ENCODE data around the gene CAV1.

CAV1 gene

GRCh38 chr7:116499168-116500077 lies 25.4 kb upstream of the CAV1 start, which contains the start of gene CAV2:
Gene CAV2 (plus strand): TSS chr7:116499738. CDS start chr7:116499782, 44 bp downstream.
- peak within 1 kb of the TSS; percentile 59 for H3K4me3 Mint-ChIP-seq
- peaks cover 66% of the 10 kb centered on the region for H3K27me3 Mint-ChIP-seq

GRCh38 chr7:116500078-116500853 lies 24.6 kb upstream of the CAV1 start:
- peaks cover 12% of the 10 kb centered on the region for H3K4me1 Mint-ChIP-seq (ENCODE audit: low read depth)
- peak; percentile 54 for DNase-seq
- no peaks in the 10 kb centered on the region for H3K36me3 Mint-ChIP-seq (ENCODE audit: low read depth)
- peaks cover 69% of the 10 kb centered on the region for H3K27me3 Mint-ChIP-seq
- H3K9me3 Mint-ChIP-seq: no peaks in the 10 kb centered on the region
- peak overlapping the region; percentile 59 for H3K4me3 Mint-ChIP-seq
- H3K27ac Mint-ChIP-seq: no peak overlapping the region

More at GRCh38 chr7:116499168-116500077, 25.4 kb upstream of the CAV1 start, which contains the start of gene CAV2:
- Mint-ChIP-seq H3K36me3 (ENCODE audit: low read depth) (no peaks in the 10 kb centered on the region), H3K27ac (no peak within 1 kb of the TSS), H3K9me3 (no peaks in the 10 kb centered on the region), H3K4me1 (ENCODE audit: low read depth) (peaks cover 12% of the 10 kb centered on the region)
- peak; percentile 45 for DNase-seq

- Mint-ChIP-seq H3K27me3 (peaks cover 69% of the 10 kb centered on the region), H3K4me3 (no peak overlapping the region), H3K9me3 (no peaks in the 10 kb centered on the region), H3K27ac (no peak overlapping the region), H3K4me1 (ENCODE audit: low read depth) (peaks cover 12% of the 10 kb centered on the region), H3K36me3 (ENCODE audit: low read depth) (no peaks in the 10 kb centered on the region)
- DNase-seq: no peak
Measured at GRCh38 chr7:116501425-116502167, 23.2 kb upstream of the CAV1 start.

GRCh38 chr7:116502201-116503096 lies 22.4 kb upstream of the CAV1 start:
- DNase-seq: no peak
- Mint-ChIP-seq H3K27me3 (peaks cover 66% of the 10 kb centered on the region), H3K4me3 (no peak overlapping the region), H3K9me3 (no peaks in the 10 kb centered on the region), H3K27ac (no peak overlapping the region), H3K36me3 (ENCODE audit: low read depth) (no peaks in the 10 kb centered on the region), H3K4me1 (ENCODE audit: low read depth) (peaks cover 12% of the 10 kb centered on the region)

GRCh38 chr7:116503835-116504234 lies 21.0 kb upstream of the CAV1 start:
- H3K4me1 Mint-ChIP-seq (ENCODE audit: low read depth): peaks cover 10% of the 10 kb centered on the region
- H3K4me3 Mint-ChIP-seq: no peak overlapping the region
- no peaks in the 10 kb centered on the region for H3K9me3 Mint-ChIP-seq
- H3K27ac Mint-ChIP-seq: no peak overlapping the region
- no peaks in the 10 kb centered on the region for H3K36me3 Mint-ChIP-seq (ENCODE audit: low read depth)
- H3K27me3 Mint-ChIP-seq: peaks cover 54% of the 10 kb centered on the region
- no peak for DNase-seq

- H3K9me3 Mint-ChIP-seq: no peaks in the 10 kb centered on the region
- DNase-seq: no peak
- no peak overlapping the region for H3K27ac Mint-ChIP-seq
- peaks cover 7% of the 10 kb centered on the region for H3K4me1 Mint-ChIP-seq (ENCODE audit: low read depth)
- H3K4me3 Mint-ChIP-seq: no peak overlapping the region
- peaks cover 57% of the 10 kb centered on the region for H3K27me3 Mint-ChIP-seq
- H3K36me3 Mint-ChIP-seq (ENCODE audit: low read depth): no peaks in the 10 kb centered on the region
Measured at GRCh38 chr7:116505278-116505677, 19.6 kb upstream of the CAV1 start.

GRCh38 chr7:116505823-116506222 lies 19.0 kb upstream of the CAV1 start:
- peaks cover 1% of the 10 kb centered on the region for H3K4me1 Mint-ChIP-seq (ENCODE audit: low read depth)
- H3K36me3 Mint-ChIP-seq (ENCODE audit: low read depth): no peaks in the 10 kb centered on the region
- peaks cover 52% of the 10 kb centered on the region for H3K27me3 Mint-ChIP-seq
- H3K27ac Mint-ChIP-seq: no peak overlapping the region
- no peak overlapping the region for H3K4me3 Mint-ChIP-seq
- no peaks in the 10 kb centered on the region for H3K9me3 Mint-ChIP-seq
- no peak for DNase-seq

- H3K36me3 Mint-ChIP-seq (ENCODE audit: low read depth): no peaks in the 10 kb centered on the region
- peaks cover 17% of the 10 kb centered on the region for H3K4me1 Mint-ChIP-seq (ENCODE audit: low read depth)
- H3K4me3 Mint-ChIP-seq: no peak overlapping the region
- DNase-seq: no peak
- H3K9me3 Mint-ChIP-seq: no peaks in the 10 kb centered on the region
- H3K27ac Mint-ChIP-seq: no peak overlapping the region
- peaks cover 42% of the 10 kb centered on the region for H3K27me3 Mint-ChIP-seq
Measured at GRCh38 chr7:116509982-116510579, 14.8 kb upstream of the CAV1 start.

- H3K4me3 Mint-ChIP-seq: no peak overlapping the region
- no peak overlapping the region for H3K27ac Mint-ChIP-seq
- DNase-seq: no peak
- H3K36me3 Mint-ChIP-seq (ENCODE audit: low read depth): no peaks in the 10 kb centered on the region
- peaks cover 17% of the 10 kb centered on the region for H3K4me1 Mint-ChIP-seq (ENCODE audit: low read depth)
- no peaks in the 10 kb centered on the region for H3K9me3 Mint-ChIP-seq
- peaks cover 42% of the 10 kb centered on the region for H3K27me3 Mint-ChIP-seq
Measured at GRCh38 chr7:116510795-116511194, 14.0 kb upstream of the CAV1 start.

GRCh38 chr7:116511552-116512519 lies 13.0 kb upstream of the CAV1 start:
- no peak for DNase-seq
- H3K27ac Mint-ChIP-seq: peak overlapping the region; percentile 37

GRCh38 chr7:116512520-116513188 lies 12.2 kb upstream of the CAV1 start:
- Mint-ChIP-seq H3K36me3 (ENCODE audit: low read depth) (no peaks in the 10 kb centered on the region), H3K27ac (no peak overlapping the region), H3K4me3 (no peak overlapping the region), H3K27me3 (peaks cover 39% of the 10 kb centered on the region), H3K4me1 (ENCODE audit: low read depth) (peaks cover 17% of the 10 kb centered on the region), H3K9me3 (no peaks in the 10 kb centered on the region)
- DNase-seq: no peak

More at GRCh38 chr7:116511552-116512519, 13.0 kb upstream of the CAV1 start:
- H3K9me3 Mint-ChIP-seq: no peaks in the 10 kb centered on the region
- peaks cover 41% of the 10 kb centered on the region for H3K27me3 Mint-ChIP-seq
- no peaks in the 10 kb centered on the region for H3K36me3 Mint-ChIP-seq (ENCODE audit: low read depth)
- peaks cover 17% of the 10 kb centered on the region for H3K4me1 Mint-ChIP-seq (ENCODE audit: low read depth)
- peak overlapping the region; percentile 61 for H3K4me3 Mint-ChIP-seq

- H3K9me3 Mint-ChIP-seq: no peaks in the 10 kb centered on the region
- no peak for DNase-seq
- no peak overlapping the region for H3K27ac Mint-ChIP-seq
- no peak overlapping the region for H3K4me3 Mint-ChIP-seq
- H3K36me3 Mint-ChIP-seq (ENCODE audit: low read depth): no peaks in the 10 kb centered on the region
- peaks cover 45% of the 10 kb centered on the region for H3K27me3 Mint-ChIP-seq
- peaks cover 17% of the 10 kb centered on the region for H3K4me1 Mint-ChIP-seq (ENCODE audit: low read depth)
Measured at GRCh38 chr7:116515584-116515983, 9.3 kb upstream of the CAV1 start.
